CD4-positive, alpha-beta T cell treated with Interleukin-21 for 1 hour (primary cell): Measurements from ENCODE around the gene GALNT4.

Experiments
- DNase-seq: peaks from one replicate; pipeline ENCODE4 v3.0.0-alpha.2; 2020

The GALNT4 gene

GRCh38 chr12:89524541-89525304 lies at the start of gene GALNT4:
GALNT4 (minus strand) TSS chr12:89524796; CDS start chr12:89524549, 247 bp downstream.
- DNase-seq, result peak; percentile 82

GRCh38 chr12:89573051-89573810 lies 48.6 kb upstream of the GALNT4 start:
- no peak for DNase-seq

- DNase-seq, result no peak
These were observed 47.0 kb upstream of the GALNT4 start for GRCh38 chr12:89571491-89572195.

DNA sequence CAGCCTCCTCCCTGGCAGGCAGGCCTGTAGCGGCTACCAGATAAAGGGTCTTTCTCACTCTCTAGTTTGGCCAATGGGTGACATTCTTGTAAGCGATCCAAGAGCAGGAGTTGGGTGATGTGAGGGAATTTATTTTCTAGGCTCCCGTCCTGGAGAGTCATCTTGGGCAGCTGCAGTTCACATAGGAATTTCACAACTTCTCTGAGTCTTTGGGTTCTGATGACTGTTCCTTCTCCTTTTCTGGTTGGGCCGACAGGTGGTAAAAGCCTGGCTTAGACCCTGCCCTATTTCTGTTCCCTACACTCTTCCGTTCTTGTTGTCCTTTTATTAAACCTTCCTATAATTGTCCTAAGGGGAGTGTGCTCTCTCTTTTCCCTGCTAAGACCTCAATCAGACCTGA lies 43.9 kb upstream of the GALNT4 start:
- no peak for DNase-seq

- DNase-seq, result no peak
These were observed 43.2 kb upstream of the GALNT4 start for GRCh38 chr12:89567691-89568239.

GRCh38 chr12:89566615-89567014 lies 42.0 kb upstream of the GALNT4 start:
- no peak for DNase-seq

DNA sequence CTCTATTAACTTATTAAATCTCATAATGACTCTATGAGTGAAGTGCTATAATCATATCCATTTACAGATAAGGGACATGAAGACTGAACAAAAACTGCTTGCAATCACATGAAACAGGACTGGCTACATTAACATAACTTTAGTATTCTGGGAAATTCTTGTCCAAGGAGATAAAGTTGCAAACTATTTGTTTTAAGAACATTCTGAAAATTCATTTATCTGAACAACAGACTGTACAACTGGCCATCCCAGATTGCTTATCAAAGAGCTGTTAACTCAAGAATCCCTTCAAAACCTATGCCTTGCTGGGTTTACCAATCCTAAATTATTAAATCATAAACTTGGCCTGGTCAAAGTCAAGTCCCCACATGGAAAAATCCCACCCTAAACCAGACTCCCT lies 40.4 kb upstream of the GALNT4 start:
- DNase-seq, result no peak

- DNase-seq, result no peak
These were observed 35.2 kb upstream of the GALNT4 start for GRCh38 chr12:89559753-89560152.

GRCh38 chr12:89556976-89557375 lies 32.4 kb upstream of the GALNT4 start:
- DNase-seq, result no peak

- no peak for DNase-seq
These were observed 27.8 kb upstream of the GALNT4 start for GRCh38 chr12:89552376-89552775.

DNA sequence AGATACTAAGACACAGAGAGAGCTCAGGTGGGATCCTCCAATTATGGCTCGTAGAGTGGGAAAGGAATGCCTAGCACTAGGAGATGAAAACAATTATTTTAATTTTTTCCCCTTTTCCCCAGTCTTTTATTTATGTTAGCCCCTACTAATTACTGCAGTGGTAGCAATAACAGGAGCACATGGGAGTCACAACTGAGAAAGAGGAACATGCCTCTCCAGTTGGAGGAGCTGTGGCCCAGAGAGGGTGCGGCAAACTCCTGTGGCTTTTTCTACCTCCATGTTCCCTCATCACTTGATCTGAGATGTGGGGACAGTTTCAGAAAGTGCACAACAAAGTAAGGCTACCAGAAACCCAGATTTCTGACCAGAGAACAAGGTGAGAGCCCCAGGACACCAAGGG lies 27.2 kb upstream of the GALNT4 start:
- no peak for DNase-seq

- DNase-seq, result no peak
These were observed 22.5 kb upstream of the GALNT4 start for GRCh38 chr12:89547101-89547500.

DNA sequence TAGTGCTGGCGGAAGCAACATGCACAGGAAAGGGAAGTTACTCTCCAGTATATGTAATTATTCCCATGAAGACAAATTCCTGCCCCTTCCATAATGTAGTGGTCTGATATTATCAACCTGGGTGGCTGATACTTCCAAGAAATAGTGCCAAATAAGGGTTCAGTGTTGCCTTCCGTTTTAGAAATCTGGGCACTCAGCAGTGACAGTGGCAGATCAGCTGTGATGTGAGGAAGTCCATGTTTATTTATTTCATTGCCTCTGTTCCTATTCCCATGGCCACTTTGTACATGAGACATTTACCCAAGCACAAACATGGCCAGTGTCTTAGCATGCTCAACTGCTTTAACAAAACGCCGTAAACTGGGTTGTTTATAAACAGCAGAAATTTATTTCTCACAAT lies 21.6 kb upstream of the GALNT4 start:
- DNase-seq, result no peak

DNA sequence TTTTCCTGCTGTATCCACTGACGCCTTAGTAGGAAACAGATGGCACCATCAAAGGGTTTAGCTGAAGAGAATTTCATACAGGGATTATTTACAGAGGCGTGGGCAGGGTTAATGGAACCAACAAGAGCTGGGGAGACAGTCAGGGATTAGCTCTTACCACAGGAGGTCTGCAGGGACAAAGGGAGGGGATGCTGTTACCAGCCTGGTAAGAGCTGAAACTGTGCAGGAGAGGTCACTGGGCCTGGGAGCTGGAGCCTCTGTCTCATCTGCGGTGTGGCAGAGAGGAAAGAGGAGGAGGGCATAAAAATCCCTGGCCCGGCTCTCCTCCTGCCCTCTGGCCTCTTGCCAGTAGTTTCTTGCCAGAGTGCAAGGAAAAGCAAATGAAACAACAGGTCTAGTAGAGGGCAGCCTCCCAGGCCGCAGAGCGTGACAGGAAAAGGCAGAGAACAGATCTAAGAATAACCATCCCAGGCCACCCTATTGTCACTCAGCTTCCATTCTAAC lies 20.1 kb upstream of the GALNT4 start:
- no peak for DNase-seq

- DNase-seq, result no peak
These were observed 19.4 kb upstream of the GALNT4 start for GRCh38 chr12:89544022-89544421.

- peak; percentile 72 for DNase-seq
These were observed 18.5 kb upstream of the GALNT4 start for GRCh38 chr12:89542912-89543592.

- DNase-seq, result no peak
These were observed 17.6 kb upstream of the GALNT4 start for GRCh38 chr12:89542236-89542635.

DNA sequence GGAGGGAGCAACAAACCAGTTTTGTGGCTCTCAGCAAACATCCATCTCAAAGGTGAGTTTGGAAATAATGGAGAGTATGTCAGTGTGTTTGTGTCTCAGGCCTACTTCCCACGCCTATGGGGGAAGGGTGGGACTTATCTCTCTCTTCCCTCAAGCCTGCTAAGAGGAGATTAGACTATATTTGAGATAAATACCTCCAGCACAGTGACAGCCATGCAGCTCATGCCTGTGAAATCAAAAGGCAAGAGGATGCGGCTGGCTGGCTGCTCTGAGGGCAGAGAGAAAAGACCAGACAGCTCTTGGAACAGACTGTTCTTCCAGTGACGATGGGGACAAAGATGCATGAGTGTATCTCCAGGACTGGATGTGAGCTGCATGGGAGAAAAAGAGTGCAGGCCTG lies 16.0 kb upstream of the GALNT4 start:
- DNase-seq, result no peak

DNA sequence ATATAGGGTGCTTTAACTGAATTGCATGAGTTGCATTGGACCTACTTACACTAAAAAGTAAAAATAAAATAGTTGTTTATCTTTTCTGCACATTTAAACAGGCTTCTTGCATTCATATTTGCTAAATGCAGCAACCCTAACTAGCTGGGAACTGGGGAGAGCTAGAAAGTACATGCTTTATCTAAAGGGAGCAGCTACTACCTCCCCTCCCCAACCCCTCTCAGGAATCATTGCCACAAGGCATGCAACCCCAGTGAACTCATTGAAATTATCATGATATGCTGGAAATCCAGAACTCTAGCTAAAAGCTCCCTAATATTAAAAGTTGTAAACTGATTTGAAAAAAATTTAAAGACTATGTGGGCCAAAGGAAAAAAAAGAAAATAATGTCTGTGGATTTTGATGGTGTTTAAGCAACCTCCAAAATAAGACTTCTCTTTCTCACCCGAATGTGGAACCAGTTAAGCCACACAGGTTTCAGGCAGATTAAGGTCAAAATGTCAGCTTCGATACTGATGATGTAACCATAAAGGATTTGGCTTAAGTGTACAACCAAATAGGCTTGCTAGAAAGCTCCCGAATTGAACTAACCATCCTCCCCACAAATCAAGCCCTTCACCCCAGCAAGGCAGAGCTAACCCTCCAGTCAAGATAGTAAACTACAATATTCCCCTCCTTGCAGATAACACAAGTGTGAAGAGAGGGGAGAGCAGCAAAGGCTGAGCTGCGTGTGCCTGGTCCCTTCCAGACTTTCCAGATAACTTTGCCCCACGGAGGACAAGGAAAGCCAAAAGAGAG lies 15.0 kb upstream of the GALNT4 start:
- DNase-seq, result no peak

DNA sequence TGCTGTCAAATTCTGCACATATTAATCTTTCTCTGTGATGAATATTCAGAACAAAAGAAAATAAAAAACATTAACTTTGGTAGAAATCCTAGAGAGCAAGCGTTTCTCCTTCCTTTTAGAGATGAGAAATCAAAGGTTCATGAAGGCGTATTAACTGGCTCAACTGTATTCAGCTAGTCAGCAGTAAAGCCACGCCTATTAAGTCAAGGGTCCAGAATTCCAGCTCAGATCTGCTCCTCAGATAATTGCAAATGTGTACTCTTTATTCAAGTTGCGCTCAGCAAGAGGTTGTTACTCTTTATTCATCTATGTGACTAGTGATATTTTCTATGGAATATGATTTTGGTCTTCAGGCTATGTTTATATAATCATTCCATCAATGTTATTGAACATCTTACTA lies 14.3 kb upstream of the GALNT4 start:
- DNase-seq, result no peak

GRCh38 chr12:89537389-89537788 lies 12.8 kb upstream of the GALNT4 start:
- no peak for DNase-seq

GRCh38 chr12:89529738-89530137 lies 5.1 kb upstream of the GALNT4 start:
- peak; percentile 72 for DNase-seq
